ENCODE data around the gene COL4A3.
"Not testable (repeated sequence)": the region's sequence is repeated elsewhere in the genome, so short reads cannot be mapped to it uniquely, and the experiment has no call there.

COL4A3 gene

GRCh38 chr2:227154986-227155774, 9.2 kb upstream of the COL4A3 start:
- no peak for DNase-seq (ENCODE audit: low read depth, low spot score)

- no peak for DNase-seq (ENCODE audit: low read depth, low spot score)
Observed at GRCh38 chr2:227160164-227160563, 4.3 kb upstream of the COL4A3 start.

GRCh38 chr2:227161947-227162346, 2.5 kb upstream of the COL4A3 start:
- no peak for DNase-seq (ENCODE audit: low read depth, low spot score)

GRCh38 chr2:227163485-227163997, 883 bp upstream of the COL4A3 start:
- no peak for DNase-seq (ENCODE audit: low read depth, low spot score)

GRCh38 chr2:227164763-227165291, 403 bp downstream of the COL4A3 start:
- peak; percentile 20 for DNase-seq (ENCODE audit: low read depth, low spot score)

- DNase-seq (ENCODE audit: low read depth, low spot score): not testable (repeated sequence)
Observed at GRCh38 chr2:227171779-227172178, 7.4 kb downstream of the COL4A3 start.

GRCh38 chr2:227177592-227178336, 13.3 kb downstream of the COL4A3 start:
- no peak for DNase-seq (ENCODE audit: low read depth, low spot score)

- no peak for DNase-seq (ENCODE audit: low read depth, low spot score)
Observed at GRCh38 chr2:227179988-227180685, 15.7 kb downstream of the COL4A3 start.

- no peak for DNase-seq (ENCODE audit: low read depth, low spot score)
Observed at GRCh38 chr2:227180770-227181169, 16.3 kb downstream of the COL4A3 start.

- DNase-seq (ENCODE audit: low read depth, low spot score): no peak
Observed at GRCh38 chr2:227182765-227183164, 18.3 kb downstream of the COL4A3 start.

GRCh38 chr2:227183657-227184367, 19.4 kb downstream of the COL4A3 start:
- DNase-seq (ENCODE audit: low read depth, low spot score): no peak

- DNase-seq (ENCODE audit: low read depth, low spot score): no peak
Observed at GRCh38 chr2:227185615-227186232, 21.3 kb downstream of the COL4A3 start.

GRCh38 chr2:227186751-227187150, 22.3 kb downstream of the COL4A3 start:
- no peak for DNase-seq (ENCODE audit: low read depth, low spot score)

GRCh38 chr2:227188292-227188691, 23.9 kb downstream of the COL4A3 start:
- DNase-seq (ENCODE audit: low read depth, low spot score): no peak

GRCh38 chr2:227191367-227191766, 26.9 kb downstream of the COL4A3 start:
- no peak for DNase-seq (ENCODE audit: low read depth, low spot score)

- DNase-seq (ENCODE audit: low read depth, low spot score): no peak
Observed at GRCh38 chr2:227192491-227192890, 28.1 kb downstream of the COL4A3 start.

- DNase-seq (ENCODE audit: low read depth, low spot score): no peak
Observed at GRCh38 chr2:227194219-227194618, 29.8 kb downstream of the COL4A3 start.

- DNase-seq (ENCODE audit: low read depth, low spot score): no peak
Observed at GRCh38 chr2:227198866-227199265, 34.4 kb downstream of the COL4A3 start.

GRCh38 chr2:227201771-227202170, 37.3 kb downstream of the COL4A3 start:
- DNase-seq (ENCODE audit: low read depth, low spot score): no peak

GRCh38 chr2:227204452-227204851, 40.0 kb downstream of the COL4A3 start:
- no peak for DNase-seq (ENCODE audit: low read depth, low spot score)

GRCh38 chr2:227205701-227206100, 41.3 kb downstream of the COL4A3 start:
- no peak for DNase-seq (ENCODE audit: low read depth, low spot score)

Data from ELF-1 (cell line).